PFSK-1 (cell line): ENCODE results near the gene SALL2.

Source experiments
- POLR2AphosphoS5 ChIP-seq: IDR thresholded peaks from 2 replicates; pipeline ENCODE4 v1.6.1; 2012; ENCODE audit warnings: low read depth, mild to moderate bottlenecking, control low read depth, low read length, moderate library complexity
- TAF1 ChIP-seq: IDR thresholded peaks from 2 replicates; pipeline ENCODE4 v1.6.1; 2012; ENCODE audit warnings: low read length, control low read depth, borderline replicate concordance; ENCODE audit not compliant: insufficient read depth
- TF ChIP-seq, protein P1 (sequence below), 2 experiments: IDR thresholded peaks; 2 replicates each; pipeline versions ENCODE4 v1.6.1 to v1.8.0; 2011 to 2012; ENCODE audit warnings: low read depth in 2 of 2, low read length in 2 of 2, control low read depth in 1 of 2, inconsistent platforms in 1 of 2, mild to moderate bottlenecking in 1 of 2, moderate library complexity in 1 of 2; ENCODE audit not compliant: insufficient read depth in 1 of 2

DNA sequence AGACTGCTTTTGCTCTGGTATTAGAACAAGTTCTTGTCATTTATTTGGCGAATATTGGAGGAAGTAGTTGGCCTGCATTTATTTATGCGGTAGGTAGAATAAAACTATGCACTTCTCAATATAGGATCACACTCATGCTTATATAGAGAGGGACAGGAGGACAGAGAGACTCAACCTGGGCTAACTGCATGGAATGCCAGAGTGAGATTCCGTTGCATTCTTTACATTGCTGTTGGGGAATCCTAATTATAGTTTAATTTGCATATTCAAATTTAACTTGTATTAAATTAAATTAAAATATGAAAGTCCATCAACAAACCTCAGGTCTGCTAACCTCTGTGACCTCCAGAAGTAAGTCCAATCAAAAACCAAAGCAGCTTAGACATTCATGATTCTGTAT, 27.1 kb upstream of the SALL2 start:
- TF ChIP-seq, protein P1, sequence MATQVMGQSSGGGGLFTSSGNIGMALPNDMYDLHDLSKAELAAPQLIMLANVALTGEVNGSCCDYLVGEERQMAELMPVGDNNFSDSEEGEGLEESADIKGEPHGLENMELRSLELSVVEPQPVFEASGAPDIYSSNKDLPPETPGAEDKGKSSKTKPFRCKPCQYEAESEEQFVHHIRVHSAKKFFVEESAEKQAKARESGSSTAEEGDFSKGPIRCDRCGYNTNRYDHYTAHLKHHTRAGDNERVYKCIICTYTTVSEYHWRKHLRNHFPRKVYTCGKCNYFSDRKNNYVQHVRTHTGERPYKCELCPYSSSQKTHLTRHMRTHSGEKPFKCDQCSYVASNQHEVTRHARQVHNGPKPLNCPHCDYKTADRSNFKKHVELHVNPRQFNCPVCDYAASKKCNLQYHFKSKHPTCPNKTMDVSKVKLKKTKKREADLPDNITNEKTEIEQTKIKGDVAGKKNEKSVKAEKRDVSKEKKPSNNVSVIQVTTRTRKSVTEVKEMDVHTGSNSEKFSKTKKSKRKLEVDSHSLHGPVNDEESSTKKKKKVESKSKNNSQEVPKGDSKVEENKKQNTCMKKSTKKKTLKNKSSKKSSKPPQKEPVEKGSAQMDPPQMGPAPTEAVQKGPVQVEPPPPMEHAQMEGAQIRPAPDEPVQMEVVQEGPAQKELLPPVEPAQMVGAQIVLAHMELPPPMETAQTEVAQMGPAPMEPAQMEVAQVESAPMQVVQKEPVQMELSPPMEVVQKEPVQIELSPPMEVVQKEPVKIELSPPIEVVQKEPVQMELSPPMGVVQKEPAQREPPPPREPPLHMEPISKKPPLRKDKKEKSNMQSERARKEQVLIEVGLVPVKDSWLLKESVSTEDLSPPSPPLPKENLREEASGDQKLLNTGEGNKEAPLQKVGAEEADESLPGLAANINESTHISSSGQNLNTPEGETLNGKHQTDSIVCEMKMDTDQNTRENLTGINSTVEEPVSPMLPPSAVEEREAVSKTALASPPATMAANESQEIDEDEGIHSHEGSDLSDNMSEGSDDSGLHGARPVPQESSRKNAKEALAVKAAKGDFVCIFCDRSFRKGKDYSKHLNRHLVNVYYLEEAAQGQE (IDR thresholded peaks at IDR 0.05; ENCODE audit: insufficient read depth in 1 of 2, low read depth in 2 of 2, low read length in 2 of 2) = no peak
- TF ChIP-seq POLR2AphosphoS5 = no peak
- no peak for TF ChIP-seq TAF1
